HG03175 (cell line): ENCODE data around the gene LUC7L3.

Experiments used
- ATAC-seq: cut with Tn5 transposase; IDR thresholded peaks from one replicate; pipeline ENCODE4 v1.9.1; 2021; ENCODE audit warnings: mild to moderate bottlenecking, moderate library complexity; ENCODE audit not compliant: unreplicated experiment

Gene LUC7L3

DNA sequence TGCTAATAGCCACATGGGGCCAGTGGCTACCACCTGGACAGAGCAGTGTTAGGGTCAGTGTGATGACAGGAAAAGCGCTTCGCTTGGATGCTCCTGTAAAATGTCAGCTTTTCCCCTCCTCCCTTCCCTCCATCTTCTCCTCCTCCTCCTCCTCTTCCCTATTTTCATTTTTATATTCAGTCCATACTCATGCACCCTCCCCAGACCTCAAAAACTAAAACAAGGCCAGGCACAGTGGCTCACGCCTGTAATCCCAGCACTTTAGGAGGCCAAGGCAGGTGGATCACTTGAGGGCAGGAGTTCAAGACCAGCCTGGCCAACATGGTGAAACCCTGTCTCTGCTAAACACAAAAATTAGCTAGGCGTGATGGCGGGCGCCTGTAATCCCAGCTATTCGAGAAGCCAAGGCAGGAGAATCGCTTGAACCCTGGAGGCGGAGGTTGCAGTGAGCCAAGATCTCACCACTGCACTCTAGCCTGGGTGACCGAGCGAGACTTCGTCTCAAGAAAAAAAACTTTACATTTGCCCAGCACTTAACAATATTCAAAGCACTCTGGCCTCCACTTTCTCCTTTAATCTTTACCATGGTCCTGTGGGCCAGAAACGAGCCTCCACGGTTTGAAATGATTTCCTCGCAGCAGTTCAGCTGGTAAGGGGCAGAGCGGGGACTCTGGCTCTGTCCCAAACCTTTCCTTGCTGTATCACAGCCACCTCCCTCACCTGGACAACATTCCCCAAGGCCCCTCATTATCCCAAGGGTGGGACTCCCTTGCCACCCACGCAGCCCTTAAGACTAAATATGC is 33.5 kb upstream of the LUC7L3 start:
- no peak for ATAC-seq

DNA sequence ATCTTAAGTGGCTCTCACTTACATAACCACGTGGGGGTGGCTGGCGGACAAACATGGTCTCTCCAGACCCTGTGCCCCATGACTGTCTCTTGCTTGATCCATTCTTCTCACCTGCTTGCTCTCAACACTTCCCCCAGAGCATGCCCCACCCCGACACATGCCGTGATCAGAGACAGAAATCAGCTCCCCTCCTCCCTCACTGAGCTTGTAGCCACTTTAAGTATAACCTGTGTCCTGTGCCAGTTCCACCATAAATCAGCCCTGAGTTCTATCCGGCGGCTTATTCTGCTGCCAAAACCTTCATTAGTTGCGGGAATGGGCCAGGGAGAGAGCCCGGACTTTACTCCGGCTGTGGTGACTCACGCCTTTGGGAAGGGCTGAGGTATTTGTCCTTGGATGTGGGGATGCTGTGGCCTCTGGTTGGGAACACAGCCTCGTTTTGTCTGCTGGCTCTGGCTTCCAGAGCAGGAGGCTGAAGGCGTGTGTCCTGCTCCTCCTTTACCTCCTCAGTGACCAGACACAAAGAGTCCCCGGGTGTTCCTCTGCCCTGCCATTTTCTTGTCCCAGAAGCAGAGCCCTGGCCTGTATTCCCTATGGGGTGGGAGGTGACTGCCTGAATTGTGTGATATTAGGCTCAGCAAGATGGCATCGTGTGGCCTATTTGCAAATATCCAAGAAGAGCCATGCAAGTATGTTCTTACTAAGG is 32.8 kb upstream of the LUC7L3 start:
- no peak for ATAC-seq

DNA sequence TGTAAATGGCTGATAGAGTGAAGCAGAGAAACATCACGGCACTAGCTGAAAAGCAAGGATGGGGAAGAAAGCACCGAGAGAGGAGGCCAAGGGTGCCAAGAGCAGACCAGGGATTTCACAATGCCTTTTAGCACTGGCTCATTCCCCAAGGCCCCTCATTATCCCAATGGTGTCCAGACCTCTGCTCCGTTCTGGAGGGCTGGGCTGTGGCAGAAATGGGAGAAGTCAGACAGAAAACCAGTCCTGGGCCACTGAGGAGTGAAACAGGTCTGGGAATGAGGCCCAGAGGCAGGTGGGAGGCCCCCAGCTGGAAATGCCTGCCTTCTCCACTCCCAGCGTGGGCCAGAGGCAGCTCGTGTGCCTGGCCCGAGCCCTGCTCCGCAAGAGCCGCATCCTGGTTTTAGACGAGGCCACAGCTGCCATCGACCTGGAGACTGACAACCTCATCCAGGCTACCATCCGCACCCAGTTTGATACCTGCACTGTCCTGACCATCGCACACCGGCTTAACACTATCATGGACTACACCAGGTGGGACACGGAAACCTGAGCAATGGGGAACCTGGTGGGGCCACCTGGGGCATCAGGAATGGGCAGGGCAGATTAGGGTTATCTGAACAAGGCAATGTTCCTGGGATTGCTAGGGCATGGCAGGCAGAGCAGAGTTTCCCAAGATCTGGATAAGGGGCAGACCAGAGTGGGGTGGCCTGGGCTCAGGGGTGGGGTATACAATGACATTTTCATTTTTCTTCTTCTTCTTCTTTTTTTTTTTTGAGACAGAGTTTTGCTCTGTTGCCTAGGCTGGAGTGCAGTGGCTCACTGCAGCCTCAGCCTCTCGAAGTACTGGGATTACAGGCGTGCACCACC is 32.0 kb upstream of the LUC7L3 start:
- no peak for ATAC-seq

DNA sequence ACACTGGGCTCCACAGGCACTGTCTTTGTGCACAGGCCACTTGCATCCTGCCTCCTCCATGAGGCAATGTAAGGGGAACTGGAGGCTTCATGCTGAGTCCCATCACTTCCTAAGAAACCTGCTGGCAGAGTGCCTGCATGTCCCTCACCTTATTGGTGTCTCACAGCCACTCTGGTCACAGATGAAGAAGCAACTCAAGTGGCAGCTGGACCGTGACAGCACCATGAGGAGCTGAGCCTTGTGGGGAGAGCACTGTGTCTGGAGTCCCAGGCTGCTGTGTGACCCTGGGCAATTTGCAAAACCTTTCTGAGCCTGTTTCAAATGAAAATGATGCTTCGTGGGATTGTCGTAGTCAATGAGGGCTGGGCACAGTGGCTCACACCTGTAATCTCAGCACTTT is 31.2 kb upstream of the LUC7L3 start:
- no peak for ATAC-seq

DNA sequence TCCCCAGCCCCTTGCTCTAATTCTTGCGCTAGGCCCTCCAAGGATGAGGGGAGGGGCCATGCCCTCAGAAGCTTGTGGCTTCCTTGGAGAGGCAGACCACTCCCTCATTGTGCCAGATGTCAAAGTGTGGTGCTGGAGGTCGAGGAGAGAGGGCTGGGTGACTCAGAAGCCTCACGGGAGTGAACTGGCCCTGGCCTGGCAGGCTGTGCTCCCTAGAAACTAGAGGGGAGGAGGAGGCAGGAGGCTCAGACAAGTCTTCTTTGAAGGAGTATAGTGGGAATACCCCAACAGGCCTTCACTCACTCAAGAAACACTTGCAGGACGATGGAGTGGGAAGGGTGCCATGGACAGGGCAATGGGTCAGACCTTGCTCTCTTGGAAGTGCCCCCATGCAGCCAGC is 30.2 kb upstream of the LUC7L3 start:
- ATAC-seq = no peak

DNA sequence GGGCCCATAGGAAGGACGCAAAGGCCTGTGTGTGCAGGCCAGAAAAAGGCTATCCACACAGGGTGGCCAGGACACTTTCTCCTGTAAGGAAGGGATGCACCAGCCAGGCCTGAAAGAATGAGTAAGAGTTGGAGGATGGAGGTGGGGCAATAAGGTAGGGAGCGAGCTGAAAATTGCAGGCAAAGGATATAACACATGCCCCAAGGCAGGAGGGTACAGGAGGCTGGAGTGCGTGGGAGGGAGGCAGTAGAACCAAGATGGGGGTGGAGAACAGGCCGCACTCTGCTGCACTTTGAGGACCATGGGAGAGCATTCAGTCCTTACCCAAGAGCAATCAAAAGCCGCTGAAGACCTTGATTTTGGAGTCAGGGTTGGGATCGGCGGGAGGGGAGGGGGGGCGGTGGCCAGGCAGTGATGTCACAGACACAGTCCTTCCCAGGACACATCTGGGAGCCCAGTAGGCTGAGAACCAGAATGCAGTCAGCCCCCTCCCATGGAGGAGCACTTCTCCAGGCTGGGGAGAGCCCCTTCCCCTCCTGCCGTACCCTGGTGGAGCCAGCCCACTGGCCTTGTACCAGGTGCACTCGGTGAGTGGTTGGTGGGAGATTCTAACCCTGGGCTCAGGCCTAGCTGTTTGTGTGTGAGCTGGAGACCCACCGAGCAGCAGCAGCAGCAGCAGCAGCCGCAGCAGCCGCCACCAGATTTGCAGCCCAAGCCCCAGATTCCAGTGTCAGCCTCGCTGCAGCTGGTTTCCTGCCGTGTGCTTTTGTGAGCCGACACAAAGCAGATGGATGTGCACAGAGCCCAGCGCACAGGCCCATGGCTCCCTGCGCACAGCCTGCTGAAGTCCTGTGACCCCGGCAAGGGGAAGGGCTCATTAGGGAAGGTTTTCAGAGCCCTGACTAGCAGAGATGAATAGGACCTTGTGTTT is 29.2 kb upstream of the LUC7L3 start:
- no peak for ATAC-seq

DNA sequence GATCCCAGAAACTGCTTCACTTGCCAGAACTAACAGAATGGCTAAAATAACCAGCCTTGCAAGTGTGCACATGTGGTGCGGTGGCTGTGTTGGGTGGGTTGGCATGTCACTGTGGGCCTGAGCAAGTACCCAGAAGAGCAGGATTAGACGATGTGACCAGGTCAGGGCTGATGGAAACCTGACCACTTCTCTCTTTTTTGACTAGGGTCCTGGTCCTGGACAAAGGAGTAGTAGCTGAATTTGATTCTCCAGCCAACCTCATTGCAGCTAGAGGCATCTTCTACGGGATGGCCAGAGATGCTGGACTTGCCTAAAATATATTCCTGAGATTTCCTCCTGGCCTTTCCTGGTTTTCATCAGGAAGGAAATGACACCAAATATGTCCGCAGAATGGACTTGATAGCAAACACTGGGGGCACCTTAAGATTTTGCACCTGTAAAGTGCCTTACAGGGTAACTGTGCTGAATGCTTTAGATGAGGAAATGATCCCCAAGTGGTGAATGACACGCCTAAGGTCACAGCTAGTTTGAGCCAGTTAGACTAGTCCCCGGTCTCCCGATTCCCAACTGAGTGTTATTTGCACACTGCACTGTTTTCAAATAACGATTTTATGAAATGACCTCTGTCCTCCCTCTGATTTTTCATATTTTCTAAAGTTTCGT is 28.4 kb upstream of the LUC7L3 start:
- ATAC-seq = no peak

DNA sequence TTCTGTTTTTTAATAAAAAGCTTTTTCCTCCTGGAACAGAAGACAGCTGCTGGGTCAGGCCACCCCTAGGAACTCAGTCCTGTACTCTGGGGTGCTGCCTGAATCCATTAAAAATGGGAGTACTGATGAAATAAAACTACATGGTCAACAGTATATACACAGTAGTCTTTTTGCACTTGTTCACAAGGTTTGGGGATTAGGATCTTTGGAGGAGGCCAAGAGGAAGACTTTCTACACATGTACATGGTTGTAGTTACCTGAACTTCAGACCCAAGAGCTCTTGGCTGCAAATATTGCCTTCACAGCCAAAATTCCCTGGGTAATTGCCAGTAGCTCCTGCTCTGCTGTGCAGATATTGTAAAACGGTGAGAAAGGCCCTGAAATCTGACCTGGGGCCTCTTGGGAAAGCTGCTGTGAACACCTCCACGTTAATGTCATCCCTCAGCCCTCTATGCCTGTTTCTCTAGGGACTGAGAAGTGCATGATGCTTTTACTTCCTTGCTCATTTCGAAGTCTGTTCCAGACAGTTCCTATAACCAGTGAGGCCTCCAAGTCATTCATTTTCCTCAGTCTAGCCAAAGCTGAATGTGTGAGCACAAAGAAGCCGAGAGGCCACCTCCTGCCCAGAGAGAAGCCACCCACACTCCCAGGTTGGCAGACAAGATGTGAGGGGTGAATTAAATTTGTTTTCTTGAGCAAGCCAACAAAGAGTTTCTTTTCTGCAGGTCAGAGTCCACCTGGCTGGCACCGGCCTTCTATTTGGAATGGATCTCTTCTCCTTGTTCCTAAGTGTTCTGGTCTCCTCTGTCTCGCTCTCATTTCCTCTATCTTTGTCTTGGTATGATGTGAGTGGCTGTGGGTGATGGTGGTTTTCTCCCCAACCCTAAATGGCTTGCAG is 27.6 kb upstream of the LUC7L3 start:
- ATAC-seq = no peak

DNA sequence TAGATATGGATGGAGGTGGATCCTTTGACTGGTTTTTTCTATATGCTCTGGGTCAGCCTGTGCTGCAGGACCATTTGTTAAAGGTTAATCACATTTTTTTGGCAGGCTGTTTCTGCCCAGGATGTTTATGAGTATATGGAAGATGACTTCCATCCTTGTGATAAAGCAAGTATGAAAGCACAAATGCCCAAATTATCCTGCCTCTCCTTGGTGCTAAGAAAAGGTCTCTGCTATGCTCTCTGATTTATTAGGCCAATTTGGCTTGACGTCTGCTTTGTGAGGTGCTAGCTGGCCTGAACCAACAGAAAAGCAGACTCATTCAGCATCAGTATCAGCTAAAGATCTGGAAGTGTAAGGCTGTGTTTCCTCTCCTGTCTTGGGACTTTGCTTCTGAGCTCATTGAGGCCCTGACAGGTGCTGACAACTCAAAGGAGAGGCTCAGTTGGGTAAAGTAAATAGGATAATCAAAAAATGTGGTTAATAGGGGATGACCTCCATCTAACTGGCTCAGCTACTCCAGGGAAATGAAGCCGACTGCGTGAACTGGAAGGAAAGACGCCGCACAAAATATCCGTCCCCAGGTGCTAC is 26.9 kb upstream of the LUC7L3 start:
- no peak for ATAC-seq

DNA sequence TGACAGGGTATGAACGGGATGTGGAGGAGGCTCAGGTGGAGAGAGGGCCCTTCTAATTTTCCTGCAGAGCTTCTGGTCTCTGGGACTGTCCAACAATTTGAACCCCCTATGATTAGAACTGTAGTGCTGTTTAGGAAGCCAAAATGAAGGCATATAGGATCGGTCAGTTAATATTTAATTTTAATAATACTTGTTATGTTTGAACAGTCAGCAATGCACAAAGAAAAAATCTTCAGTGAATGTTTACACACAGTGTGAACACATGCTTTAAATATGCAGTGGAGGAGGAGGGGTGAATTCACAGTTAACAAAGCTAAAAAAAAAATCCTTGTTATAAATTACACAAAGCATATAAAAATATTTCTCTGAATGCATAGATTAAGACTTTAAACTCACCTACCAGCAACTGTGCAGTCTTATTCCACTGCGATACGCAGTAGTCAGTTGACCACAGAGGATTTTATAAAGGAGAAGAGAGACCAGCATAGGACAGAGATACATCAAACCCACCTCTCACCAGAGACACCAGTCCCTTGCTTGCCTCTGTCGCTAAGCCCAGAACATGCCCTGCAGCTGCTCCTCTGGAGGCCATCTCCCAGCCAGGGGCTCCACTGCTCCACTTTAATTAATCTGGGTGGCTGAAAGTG is 26.2 kb upstream of the LUC7L3 start:
- no peak for ATAC-seq

DNA sequence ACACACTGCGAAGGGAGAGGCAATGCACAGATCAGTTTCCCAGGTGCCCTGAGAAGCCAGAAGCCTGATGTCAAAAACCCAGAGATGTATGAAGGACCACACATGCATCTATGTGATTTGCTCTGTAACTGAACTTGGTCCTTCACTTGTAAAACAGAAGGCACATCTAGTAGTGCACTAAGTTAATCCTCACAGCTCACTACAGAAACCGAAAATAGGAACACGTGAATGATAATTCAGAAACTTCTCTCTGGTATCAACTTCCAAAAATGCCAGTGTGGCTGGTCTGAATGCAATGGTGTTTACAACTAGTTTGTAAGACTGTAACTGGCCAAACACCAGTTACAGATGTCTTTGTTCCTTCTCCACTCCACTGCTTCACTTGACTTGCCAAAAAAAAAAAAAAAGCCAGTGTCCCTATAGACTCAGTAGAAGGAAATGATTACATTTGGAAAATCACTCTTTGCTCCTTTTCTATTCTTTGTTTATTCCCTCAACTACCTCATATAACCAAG is 23.0 kb upstream of the LUC7L3 start:
- no peak for ATAC-seq

DNA sequence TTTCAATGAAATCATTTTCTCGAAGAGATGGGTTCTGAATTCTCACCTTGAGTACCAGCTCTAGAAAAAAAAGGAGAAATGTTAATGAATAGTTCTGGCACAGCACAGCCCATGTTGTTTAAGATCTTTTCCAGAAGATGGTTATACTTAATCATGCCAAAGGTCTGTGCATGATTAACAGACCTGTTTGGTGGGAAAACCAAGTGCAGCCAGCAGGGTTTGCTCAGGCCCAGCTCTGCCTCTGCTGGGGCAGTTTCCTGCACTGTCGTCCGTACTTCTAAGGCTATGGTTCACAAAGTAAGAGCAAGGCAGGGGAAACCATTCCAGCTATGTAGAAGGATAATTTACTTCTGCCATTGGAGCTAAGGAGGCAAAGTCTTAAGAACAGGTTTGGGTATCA is 22.3 kb upstream of the LUC7L3 start:
- ATAC-seq = no peak

DNA sequence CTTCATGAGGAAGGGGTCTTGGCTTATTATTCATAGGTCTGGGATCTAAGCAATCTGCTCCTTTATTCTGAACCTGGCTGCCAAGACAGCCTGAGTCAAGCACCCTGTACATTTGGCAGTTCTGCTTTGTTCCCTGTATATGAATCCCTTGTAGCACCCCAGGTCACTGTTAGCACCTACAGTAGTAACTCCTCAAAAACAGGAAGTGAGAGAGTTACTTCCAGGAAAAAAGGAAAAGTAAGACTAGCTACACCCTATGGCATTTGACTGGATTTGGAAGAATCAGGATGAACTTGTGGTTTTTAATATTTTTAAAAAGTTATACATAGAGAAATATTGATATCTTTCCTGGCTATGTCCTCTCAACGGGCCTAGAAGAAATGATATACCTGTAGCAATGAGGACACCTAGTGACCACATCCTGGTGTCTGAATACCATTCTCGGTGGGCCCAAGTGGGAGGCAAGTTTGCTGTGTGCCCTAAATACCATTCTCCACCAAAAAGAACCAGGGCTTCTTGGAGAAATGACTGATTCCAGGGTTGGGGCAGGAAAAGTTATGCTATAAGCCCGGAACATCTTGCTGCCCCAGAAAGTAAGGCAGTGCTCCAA is 21.6 kb upstream of the LUC7L3 start:
- ATAC-seq = no peak

DNA sequence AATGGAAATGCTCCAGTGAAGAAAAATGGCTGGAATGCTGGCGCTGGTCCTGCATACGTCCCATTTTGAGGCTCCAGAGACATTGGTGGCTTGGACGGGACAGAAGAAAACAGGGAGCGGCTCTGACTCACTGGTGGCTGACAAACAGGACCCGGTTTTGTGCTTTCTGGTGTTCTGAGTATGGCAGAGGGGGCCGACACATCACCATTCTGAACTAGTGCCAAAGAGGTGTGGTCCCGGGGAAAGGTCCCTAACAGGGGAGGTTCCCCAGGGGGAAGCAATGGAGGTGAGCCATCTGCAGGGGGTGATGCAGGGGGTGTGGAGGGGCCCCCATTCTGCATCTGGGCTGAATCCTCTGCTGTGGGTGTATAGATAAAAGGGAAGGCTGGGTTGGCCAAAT is 20.0 kb upstream of the LUC7L3 start:
- no peak for ATAC-seq

DNA sequence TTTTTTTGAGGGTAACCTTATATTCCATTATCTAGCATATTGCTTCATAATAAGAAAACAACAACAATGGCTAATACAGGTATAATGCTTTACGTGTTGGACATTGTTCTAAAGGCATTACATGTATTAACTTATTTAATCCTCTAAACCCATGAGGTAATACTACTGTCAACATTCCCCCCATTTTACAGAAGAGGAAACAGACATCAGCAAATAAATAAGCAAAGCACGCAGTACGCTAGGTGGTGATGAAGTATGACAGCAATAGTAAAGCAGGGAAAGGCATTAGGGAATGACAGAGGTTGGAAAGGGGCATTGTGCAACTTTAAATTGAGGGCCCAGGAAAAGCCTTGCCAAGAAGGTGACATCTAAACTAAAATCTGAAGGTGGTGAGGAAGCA is 16.2 kb upstream of the LUC7L3 start:
- ATAC-seq = no peak

DNA sequence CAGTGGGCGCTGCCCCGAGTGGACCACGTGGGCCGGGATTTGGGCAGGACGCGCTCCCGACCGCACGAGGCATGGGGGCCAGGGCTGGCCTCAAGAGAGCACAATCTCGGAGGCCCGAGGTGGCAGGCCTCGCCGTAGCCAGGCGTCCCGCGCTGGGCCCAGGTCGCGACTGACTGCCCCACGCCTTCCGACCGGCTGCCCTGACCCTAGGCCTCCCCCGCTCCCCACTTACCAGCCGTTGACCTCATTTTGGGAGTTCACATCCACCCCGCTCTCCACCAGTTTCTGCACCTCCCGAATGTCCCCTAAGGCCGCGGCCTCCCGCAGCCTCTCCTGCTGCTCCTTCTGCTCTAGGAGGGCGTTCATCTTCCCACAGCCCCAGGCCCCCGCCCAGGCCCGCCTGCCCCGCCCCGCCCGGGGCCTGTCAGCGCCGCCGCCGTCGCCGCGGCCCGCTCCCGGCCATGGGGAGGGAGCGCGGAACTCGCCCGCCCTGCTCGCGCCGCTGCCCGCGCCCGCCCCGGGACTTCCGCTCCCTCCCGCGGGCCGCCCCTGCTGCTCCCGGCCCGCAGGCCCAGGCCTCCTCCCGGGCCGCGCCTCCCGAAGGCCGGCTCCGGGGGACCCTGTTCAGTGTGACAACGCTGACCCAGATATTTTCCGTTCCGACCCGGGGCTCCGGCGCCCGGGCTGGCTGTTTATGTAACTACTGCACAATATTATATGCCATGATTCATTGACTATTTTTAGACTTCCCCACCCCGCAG is 11.9 kb upstream of the LUC7L3 start, which contains the start of gene ANKRD40:
TSS of gene ANKRD40 (minus strand) at position 626 of the 761 bp plus-strand sequence. CDS start at position 366, 260 bp downstream.
- ATAC-seq = peak; percentile 82
